PC-9 (cell line): Measurements from ENCODE around the gene PEMT. TPM values are rescaled to one million over a fixed set of nuclear protein-coding genes. Genes with fewer than 3 reads are reported as not detected.

Source experiments
- BruUV-seq: library from RNA; stranded (reverse); fragments of 400-500 nt; replicated peaks from 2 replicates; lab custom pipeline; 2021; lab: Mats Ljungman, UMichigan
- CTCF ChIA-PET: fragments of 300-600 bp; sonication (Branson Sonifier 250); formaldehyde crosslinking; loops from one replicate; lab custom pipeline; 2022; ENCODE audit warnings: antibody characterized with exemption; lab: Charles Lee
- POLR2A ChIA-PET: fragments of 300-600 bp; sonication (Branson Sonifier 250); formaldehyde crosslinking; loops from one replicate; lab custom pipeline; 2022; ENCODE audit warnings: antibody characterized with exemption; ENCODE audit not compliant: unreplicated experiment; lab: Charles Lee
- DNase-seq, 2 experiments: peaks; one replicate each; pipeline versions ENCODE4 v3.0.0 to v3.0.0-alpha.2; 2015 to 2022; ENCODE audit warnings: mixed read lengths in 1 of 2
- H2AFZ ChIP-seq: fragments of 200-600 bp; sonication (generic); 2 replicates; pipeline ENCODE4 v1.8.1; 2017; ENCODE audit warnings: antibody characterized with exemption
- H3F3A ChIP-seq: fragments of 200-600 bp; sonication (generic); 2 replicates; pipeline ENCODE4 v1.8.1; 2017; ENCODE audit warnings: antibody characterized with exemption, mild to moderate bottlenecking, low read depth; ENCODE audit not compliant: insufficient read depth
- H3K27ac ChIP-seq: fragments of 200-600 bp; sonication (generic); 2 replicates; pipeline ENCODE4 v1.6.1; 2016; ENCODE audit warnings: mixed run types
- H3K27me3 ChIP-seq: fragments of 200-600 bp; sonication (generic); 2 replicates; pipeline ENCODE4 v1.6.1; 2016; ENCODE audit warnings: low read depth, mixed run types; ENCODE audit not compliant: insufficient read depth
- H3K36me3 ChIP-seq: fragments of 200-600 bp; sonication (generic); 2 replicates; pipeline ENCODE4 v1.6.1; 2016; ENCODE audit warnings: low read depth, mixed run types
- H3K4me1 ChIP-seq: fragments of 200-600 bp; sonication (generic); replicated peaks from 2 replicates; pipeline ENCODE4 v1.6.1; 2016; ENCODE audit warnings: mixed run types; ENCODE audit not compliant: insufficient read depth
- H3K4me2 ChIP-seq: fragments of 200-600 bp; sonication (generic); 2 replicates; pipeline ENCODE4 v1.6.1; 2017; ENCODE audit warnings: mixed run types
- H3K4me3 ChIP-seq: fragments of 200-600 bp; sonication (generic); 2 replicates; pipeline ENCODE4 v1.6.1; 2016; ENCODE audit warnings: mixed run types
- H3K79me2 ChIP-seq: fragments of 200-600 bp; sonication (generic); 2 replicates; pipeline ENCODE4 v1.6.1; 2017; ENCODE audit warnings: low read depth, mixed run types
- H3K9me2 ChIP-seq: fragments of 200-600 bp; sonication (generic); 2 replicates; pipeline ENCODE4 v1.8.1; 2017; ENCODE audit warnings: mild to moderate bottlenecking; ENCODE audit not compliant: insufficient read depth
- H3K9me3 ChIP-seq: fragments of 200-600 bp; sonication (generic); 2 replicates; pipeline ENCODE4 v1.8.1; 2016; ENCODE audit warnings: low read depth; ENCODE audit not compliant: insufficient read depth
- H4K20me1 ChIP-seq: fragments of 200-600 bp; sonication (generic); 2 replicates; pipeline ENCODE4 v1.8.1; 2017; ENCODE audit not compliant: insufficient read depth
- EZH2 ChIP-seq: fragments of 200-600 bp; sonication (generic); IDR thresholded peaks from 2 replicates; pipeline ENCODE4 v1.8.0; 2017; ENCODE audit warnings: antibody characterized with exemption, low read depth
- intact Hi-C: fragments of 100-400 bp; cut with micrococcal nuclease; formaldehyde crosslinking; loops from one replicate; pipeline ENCODE4 v1.10.0; 2022; ENCODE audit not compliant: unreplicated experiment
- total RNA-seq: library from RNA; stranded (reverse); gene quantifications from 2 replicates; pipeline ENCODE4 v1.2.3, GENCODE V29; 2021
- TF ChIP-seq, protein P1 (sequence below): fragments of 200-600 bp; sonication (generic); conservative IDR thresholded peaks from 2 replicates; pipeline ENCODE4 v1.6.1; 2017; ENCODE audit warnings: mixed run types, antibody characterized with exemption, mild to moderate bottlenecking, moderate library complexity

The PEMT gene
- total RNA-seq, 1 experiment from 2014 or later, result 61.2 TPM

DNA sequence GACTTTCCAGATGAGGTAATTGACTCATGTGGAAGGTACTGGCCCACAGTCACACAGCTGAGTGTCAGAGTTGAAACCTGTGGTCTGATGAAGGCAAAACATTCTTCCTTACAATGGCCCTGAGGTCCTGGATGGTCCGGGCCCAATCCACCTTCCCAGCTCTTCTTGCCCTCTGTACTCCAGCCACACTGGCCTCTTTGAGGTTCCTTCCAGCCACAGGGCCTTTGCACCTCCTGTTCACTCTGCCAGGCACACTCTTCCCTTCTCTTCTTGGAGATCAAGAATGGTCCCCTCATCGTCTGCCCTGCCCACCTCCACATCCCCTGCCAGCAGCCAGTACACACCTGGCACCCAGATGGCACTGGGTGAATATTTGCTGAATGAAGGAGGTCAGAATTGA is 6.5 kb upstream of the PEMT start:
- TF ChIP-seq, protein P1, sequence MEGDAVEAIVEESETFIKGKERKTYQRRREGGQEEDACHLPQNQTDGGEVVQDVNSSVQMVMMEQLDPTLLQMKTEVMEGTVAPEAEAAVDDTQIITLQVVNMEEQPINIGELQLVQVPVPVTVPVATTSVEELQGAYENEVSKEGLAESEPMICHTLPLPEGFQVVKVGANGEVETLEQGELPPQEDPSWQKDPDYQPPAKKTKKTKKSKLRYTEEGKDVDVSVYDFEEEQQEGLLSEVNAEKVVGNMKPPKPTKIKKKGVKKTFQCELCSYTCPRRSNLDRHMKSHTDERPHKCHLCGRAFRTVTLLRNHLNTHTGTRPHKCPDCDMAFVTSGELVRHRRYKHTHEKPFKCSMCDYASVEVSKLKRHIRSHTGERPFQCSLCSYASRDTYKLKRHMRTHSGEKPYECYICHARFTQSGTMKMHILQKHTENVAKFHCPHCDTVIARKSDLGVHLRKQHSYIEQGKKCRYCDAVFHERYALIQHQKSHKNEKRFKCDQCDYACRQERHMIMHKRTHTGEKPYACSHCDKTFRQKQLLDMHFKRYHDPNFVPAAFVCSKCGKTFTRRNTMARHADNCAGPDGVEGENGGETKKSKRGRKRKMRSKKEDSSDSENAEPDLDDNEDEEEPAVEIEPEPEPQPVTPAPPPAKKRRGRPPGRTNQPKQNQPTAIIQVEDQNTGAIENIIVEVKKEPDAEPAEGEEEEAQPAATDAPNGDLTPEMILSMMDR, result no peak
- TF ChIP-seq EZH2, result no peak
- no peak overlapping the region for H3K27ac ChIP-seq
- no peaks in the 10 kb centered on the region for H3K27me3 ChIP-seq
- CTCF ChIA-PET, result interaction anchor here (0.7 kb wide), 1 partner anchor 22 kb away, joined by 4 read pairs; no protein-coding TSS in a partner anchor
- no peaks in the 10 kb centered on the region for H3K9me3 ChIP-seq
- H3K79me2 ChIP-seq, result peaks cover 6% of the 10 kb centered on the region
- H2AFZ ChIP-seq, result no peak overlapping the region
- POLR2A ChIA-PET, result interaction anchor here (0.7 kb wide), 2 partner anchors 12 to 1312 kb away, joined by 6 to 19 read pairs; no protein-coding TSS in a partner anchor
- intact Hi-C loops, result no loop called here
- no peak overlapping the region for H3K4me3 ChIP-seq
- no peak for DNase-seq
- no peaks in the 10 kb centered on the region for H4K20me1 ChIP-seq
- H3K36me3 ChIP-seq, result no peaks in the 10 kb centered on the region
- no peaks in the 10 kb centered on the region for H3K9me2 ChIP-seq
- BruUV-seq, result no TSS peak
- no peak overlapping the region for H3K4me2 ChIP-seq
- H3F3A ChIP-seq, result no peaks in the 10 kb centered on the region; the same call in none of the 2 replicates
- H3K4me1 ChIP-seq, result peaks cover 7% of the 10 kb centered on the region

DNA sequence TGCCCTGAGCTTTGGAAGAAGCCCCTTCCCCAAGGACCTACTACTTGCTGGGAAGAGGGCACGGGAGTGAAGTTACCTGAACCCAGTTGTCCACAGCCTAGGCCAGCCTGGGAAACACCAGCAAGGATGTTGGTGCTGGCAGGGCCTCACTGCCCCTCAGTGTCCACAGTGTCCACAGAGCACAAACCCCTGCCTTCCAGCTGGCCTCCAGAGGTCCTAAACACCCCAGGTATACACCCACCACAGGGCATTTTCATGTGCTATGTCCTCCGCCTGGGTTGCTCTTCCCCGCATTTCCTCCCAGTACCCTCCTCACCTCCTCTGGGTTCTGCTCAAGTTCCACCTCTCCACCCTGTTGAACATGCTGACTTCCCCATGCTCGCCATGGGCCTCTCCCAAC is 4.2 kb upstream of the PEMT start:
- no peaks in the 10 kb centered on the region; the same call in none of the 2 replicates for H3F3A ChIP-seq
- no peaks in the 10 kb centered on the region for H3K9me2 ChIP-seq
- H3K27ac ChIP-seq, result no peak overlapping the region
- H4K20me1 ChIP-seq, result no peaks in the 10 kb centered on the region
- H3K27me3 ChIP-seq, result no peaks in the 10 kb centered on the region
- peaks cover 13% of the 10 kb centered on the region for H3K4me1 ChIP-seq
- CTCF ChIA-PET, result no interaction called here
- DNase-seq, result no peak
- no peak overlapping the region for H2AFZ ChIP-seq
- intact Hi-C loops, result no loop called here
- no peak for TF ChIP-seq EZH2
- TF ChIP-seq, protein P1, result no peak
- H3K4me3 ChIP-seq, result no peak overlapping the region
- H3K79me2 ChIP-seq, result peaks cover 20% of the 10 kb centered on the region
- H3K9me3 ChIP-seq, result no peaks in the 10 kb centered on the region
- H3K4me2 ChIP-seq, result no peak overlapping the region
- no peaks in the 10 kb centered on the region for H3K36me3 ChIP-seq
- POLR2A ChIA-PET, result no interaction called here
- no TSS peak for BruUV-seq

DNA sequence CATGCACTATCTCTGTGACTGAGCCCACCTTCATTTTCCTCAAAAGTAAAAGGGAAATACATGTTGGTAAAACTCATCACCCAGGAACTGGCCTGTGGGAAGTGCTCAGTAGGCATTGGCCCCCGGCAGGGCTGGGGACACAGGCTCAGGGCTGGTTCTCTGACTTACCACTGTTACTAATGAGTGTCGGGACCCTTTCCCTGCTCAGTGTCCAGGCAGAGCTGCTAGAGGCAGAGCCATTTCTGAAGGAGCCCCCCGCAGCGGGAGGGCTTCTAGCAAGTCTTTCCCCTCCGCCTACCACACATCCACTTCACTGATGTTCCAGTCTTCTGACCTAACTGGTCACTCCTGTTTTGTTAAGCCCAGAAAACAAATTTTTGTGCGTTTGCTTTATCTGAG is 1.7 kb upstream of the PEMT start:
- no peak overlapping the region for H2AFZ ChIP-seq
- no peak overlapping the region for H3K27ac ChIP-seq
- H3K36me3 ChIP-seq, result no peaks in the 10 kb centered on the region
- no peaks in the 10 kb centered on the region for H4K20me1 ChIP-seq
- H3K9me2 ChIP-seq, result no peaks in the 10 kb centered on the region
- no TSS peak for BruUV-seq
- H3K79me2 ChIP-seq, result peaks cover 36% of the 10 kb centered on the region
- H3K9me3 ChIP-seq, result no peaks in the 10 kb centered on the region
- TF ChIP-seq EZH2, result no peak
- TF ChIP-seq, protein P1, result no peak
- POLR2A ChIA-PET, result no interaction called here
- DNase-seq, result no peak
- H3K27me3 ChIP-seq, result no peaks in the 10 kb centered on the region
- peaks cover 26% of the 10 kb centered on the region for H3K4me1 ChIP-seq
- intact Hi-C loops, result no loop called here
- H3K4me2 ChIP-seq, result peak overlapping the region; percentile 80
- CTCF ChIA-PET, result no interaction called here
- peak overlapping the region; percentile 97; the same call in 1 of the 2 replicates for H3K4me3 ChIP-seq
- peaks cover 1% of the 10 kb centered on the region for H3F3A ChIP-seq
